NK-92 (cell line): ENCODE measurements around the gene PDE1C.
"Not testable (repeated sequence)": the region's sequence is repeated elsewhere in the genome, so short reads cannot be mapped to it uniquely, and the experiment has no call there.

Experiments
- DNase-seq: peaks from one replicate; lab custom pipeline; 2025; ENCODE audit not compliant: unreplicated experiment; lab: John Stamatoyannopoulos, UW

PDE1C gene

DNA sequence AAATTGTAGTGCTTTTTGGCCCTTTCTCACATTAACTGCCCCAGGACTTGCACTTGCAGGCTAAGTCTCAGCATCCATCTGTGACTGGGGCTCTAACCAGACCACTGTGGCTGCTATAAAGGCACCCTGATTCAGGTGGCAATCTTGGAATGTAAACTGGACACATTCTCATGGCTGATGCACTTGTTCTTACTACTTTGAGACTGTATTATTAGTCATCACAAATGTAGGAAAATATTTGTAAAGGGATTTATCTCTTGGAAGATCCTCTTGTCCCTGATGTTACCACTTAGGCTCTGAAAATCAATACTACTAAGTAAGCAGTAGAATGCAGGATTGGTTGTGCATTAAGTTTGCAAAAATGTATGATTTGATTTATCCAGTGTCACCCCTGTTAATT, 25.0 kb downstream of the PDE1C start:
- no peak for DNase-seq

DNA sequence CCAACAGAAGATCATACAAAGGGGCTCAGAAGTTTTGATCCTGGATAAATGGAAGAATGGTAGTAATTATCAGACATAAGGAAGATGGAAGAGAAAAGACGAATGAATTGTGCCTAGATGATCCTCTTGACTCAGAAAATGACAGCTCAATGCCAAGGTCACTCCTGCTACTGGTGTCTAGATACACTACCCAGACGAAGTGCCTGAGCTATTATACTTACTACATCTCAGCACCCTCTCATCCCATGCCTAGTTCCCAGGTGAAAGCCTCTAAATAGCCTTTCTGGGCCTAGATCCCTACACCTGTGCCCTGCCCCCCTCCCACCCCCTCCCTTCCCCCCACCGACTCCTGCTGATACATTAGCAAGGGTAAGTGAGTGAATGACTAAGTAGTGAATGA, 25.5 kb downstream of the PDE1C start:
- DNase-seq: no peak

DNA sequence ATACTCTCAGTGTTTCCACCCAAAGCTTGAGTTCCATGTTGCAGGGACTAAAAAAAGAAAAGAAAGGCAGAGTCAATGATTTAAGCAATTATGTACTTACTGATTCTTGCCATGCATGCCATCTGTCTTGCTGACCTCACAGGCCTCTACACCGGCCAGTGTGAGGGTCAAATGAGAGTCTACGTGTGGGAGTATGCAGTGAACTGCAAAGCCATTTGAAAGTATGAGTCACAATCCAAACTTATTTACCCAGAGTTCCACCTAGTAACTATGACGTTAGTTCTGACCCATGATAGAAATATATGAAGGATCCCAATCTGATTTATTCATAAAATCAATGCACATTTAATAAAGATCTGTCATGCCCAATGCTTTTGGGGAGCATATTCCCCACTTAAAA, 26.5 kb downstream of the PDE1C start:
- DNase-seq: no peak

- DNase-seq: no peak
Measured at GRCh38 chr7:32042900-32043299, 27.3 kb downstream of the PDE1C start.

DNA sequence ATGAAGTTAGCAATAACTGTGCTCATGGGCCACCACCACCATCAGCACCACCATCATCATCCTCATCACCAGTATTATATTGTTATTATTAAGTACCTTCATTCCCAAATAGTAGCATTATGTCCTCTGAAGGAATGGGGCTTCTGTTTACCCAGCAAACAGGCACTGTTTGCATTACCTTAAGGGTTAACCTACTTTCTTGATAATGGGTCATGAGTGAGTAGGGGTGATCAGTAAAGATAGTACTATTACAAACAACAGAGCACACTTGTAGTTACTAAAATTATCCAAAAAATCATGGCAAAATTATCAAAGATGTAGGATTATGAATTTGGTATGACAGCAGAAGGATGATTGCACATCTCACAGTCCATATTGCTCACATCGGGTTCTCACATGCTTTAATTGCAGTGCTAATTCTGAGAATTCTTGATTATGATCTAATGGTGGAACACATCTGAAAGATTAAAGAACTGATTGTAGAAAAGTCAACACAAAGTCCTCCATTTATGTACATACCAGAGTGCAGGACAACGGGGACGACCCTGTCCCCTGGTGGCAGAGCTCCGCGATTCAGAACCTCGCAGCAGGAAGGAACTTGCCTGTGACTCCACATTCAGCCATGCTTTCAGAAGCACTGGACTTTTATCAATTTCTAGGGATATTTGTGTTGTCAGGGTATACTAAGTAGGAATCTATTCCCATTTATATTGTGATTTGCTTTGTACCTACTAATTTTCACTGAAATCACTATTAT, 31.0 kb downstream of the PDE1C start:
- no peak for DNase-seq

- DNase-seq: no peak
Measured at GRCh38 chr7:32037650-32038198, 32.5 kb downstream of the PDE1C start.

- no peak for DNase-seq
Measured at GRCh38 chr7:32036557-32036956, 33.6 kb downstream of the PDE1C start.

GRCh38 chr7:32034052-32034451, 36.2 kb downstream of the PDE1C start:
- no peak for DNase-seq

DNA sequence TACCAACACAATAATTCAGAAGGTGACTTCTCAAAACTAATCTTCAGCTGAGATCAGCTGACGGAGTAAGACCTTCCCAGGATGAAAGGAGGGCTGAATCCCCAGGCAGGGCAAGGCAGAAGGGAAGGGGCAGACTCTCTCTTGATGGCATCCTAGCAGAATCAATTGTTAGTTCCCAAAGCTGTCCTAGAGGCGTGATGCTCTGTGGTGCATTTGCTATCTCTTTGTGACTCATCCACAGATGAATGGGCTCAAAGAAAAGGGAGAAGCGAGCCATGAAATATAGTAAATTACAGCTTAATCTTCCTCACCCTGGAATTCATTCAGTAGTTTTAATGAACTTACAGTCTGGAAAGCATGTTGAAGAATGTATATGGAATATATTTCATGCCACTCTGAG, 37.2 kb downstream of the PDE1C start:
- DNase-seq: no peak

DNA sequence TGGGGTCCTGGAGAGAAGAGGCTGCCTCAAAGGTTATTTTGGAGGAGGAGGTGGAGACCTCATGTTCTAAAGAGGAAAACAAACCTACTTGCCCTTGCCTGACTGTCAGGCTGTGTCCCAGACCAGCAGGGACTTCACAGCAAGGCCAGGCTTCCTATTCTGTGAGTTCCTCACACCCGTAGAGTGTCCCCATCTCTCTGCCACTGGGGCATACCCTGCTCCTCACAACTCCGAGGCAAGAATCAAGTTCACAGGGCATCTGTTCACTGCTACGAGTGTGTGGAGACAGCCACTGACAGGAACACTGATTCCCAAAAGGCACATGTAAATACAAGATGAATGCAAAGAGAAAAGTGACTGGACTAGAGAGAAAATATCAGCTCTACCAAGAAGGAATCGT, 38.0 kb downstream of the PDE1C start:
- DNase-seq: no peak

- DNase-seq: no peak
Measured at GRCh38 chr7:32030904-32031692, 39.1 kb downstream of the PDE1C start.

DNA sequence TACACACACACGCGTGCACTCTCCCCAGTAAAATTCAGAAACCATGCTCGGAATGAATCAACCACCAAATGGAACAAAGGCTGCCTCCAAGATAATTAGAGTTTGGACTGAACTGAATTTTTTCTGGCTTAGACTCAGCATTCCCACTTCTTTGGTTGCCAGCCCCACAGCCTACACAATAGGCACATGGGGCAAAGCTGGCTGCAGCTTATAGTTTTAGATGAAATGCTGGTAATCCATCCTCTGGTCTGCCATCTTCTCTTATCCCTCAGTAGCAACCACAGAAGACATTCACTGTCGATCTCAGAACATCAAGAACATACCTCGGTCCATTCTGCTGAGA, 44.2 kb downstream of the PDE1C start:
- no peak for DNase-seq

GRCh38 chr7:32025381-32026082, 44.7 kb downstream of the PDE1C start:
- DNase-seq: no peak

DNA sequence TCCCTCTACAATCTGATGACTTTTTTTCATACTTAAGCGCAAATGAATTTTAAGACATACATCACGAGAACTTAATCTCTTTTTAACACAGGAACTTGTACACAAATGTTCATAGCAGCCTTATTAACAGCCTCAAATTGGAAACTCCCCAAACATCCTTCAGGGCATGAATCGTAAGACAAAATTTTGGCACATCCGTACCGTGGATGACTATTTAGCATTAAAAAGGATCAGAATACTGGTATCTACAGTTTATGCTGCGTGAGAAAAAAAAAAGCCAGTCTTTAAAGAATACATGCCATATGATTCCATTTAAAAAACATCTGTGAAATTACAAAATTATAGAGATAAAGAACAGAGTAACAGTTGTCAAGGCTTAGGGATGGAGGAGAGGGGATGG, 46.8 kb downstream of the PDE1C start:
- DNase-seq: no peak

GRCh38 chr7:32022966-32023365, 47.2 kb downstream of the PDE1C start:
- DNase-seq: no peak

GRCh38 chr7:32020551-32021159, 49.6 kb downstream of the PDE1C start:
- no peak for DNase-seq

GRCh38 chr7:32018845-32019578, 51.2 kb downstream of the PDE1C start:
- DNase-seq: no peak

- no peak for DNase-seq
Measured at GRCh38 chr7:32015133-32015532, 55.1 kb downstream of the PDE1C start.

GRCh38 chr7:32013471-32013870, 56.7 kb downstream of the PDE1C start:
- DNase-seq: not testable (repeated sequence)

DNA sequence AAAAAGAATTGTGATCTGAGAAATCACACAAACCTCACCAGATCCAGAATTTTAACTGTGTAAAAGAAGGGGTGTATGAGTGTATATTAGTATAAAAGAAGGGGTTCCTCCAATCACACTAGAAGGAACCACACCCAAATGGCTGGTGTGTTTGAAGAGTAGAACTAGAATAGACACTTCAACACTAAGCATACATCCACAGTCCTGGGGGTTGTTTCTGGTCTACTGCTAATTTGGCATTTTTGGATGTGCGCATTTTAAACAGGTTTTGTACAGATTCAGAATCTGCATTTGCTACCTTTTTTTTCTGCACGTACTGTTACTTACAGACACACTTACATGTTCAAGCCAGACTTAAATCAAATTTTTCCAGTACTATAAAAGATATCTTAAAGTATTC, 64.6 kb downstream of the PDE1C start:
- DNase-seq: no peak

GRCh38 chr7:32001948-32002347, 68.3 kb downstream of the PDE1C start:
- DNase-seq: no peak
